IMR-90 (cell line): ENCODE results near the gene PNKP. TPM values are rescaled to one million over a fixed set of nuclear protein-coding genes. Genes with fewer than 3 reads are reported as not detected.
A peak's percentile ranks its signal among the peaks of the same experiment; 100 is the strongest.

ENCODE experiments used
- ATAC-seq: fragments of 200-7000 bp; cut with Tn5 transposase; 2 replicates; pipeline ENCODE4 v1.9.1; 2020; ENCODE audit warnings: low read depth, mild to moderate bottlenecking, moderate library complexity
- BruUV-seq: library from RNA; stranded (reverse); fragments of 400-500 nt; replicated peaks from 2 replicates; lab custom pipeline; 2021; lab: Mats Ljungman, UMichigan
- CTCF ChIA-PET: fragments of 300-600 bp; formaldehyde crosslinking; extraction: SDS; loops from one replicate; lab custom pipeline; 2021; ENCODE audit warnings: antibody characterized with exemption; lab: Yijun Ruan, JAX
- POLR2A ChIA-PET: fragments of 300-600 bp; sonication (Branson Sonifier 250); formaldehyde crosslinking; loops from one replicate; lab custom pipeline; 2022; ENCODE audit warnings: antibody characterized with exemption; ENCODE audit not compliant: unreplicated experiment; lab: Charles Lee
- DNase-seq: peaks from one replicate; pipeline ENCODE4 v3.0.0; 2013
- H2AFZ ChIP-seq: replicated peaks from 2 replicates; pipeline ENCODE3; 2013; ENCODE audit warnings: low read length, mild to moderate bottlenecking; ENCODE audit not compliant: poor library complexity
- H2AK5ac ChIP-seq: 2 replicates; pipeline ENCODE4 v1.6.1; 2013; ENCODE audit warnings: low read depth, low read length, inconsistent platforms
- H2AK9ac ChIP-seq: replicated peaks from 2 replicates; pipeline ENCODE3; 2013; ENCODE audit warnings: mild to moderate bottlenecking, low read depth, low read length, moderate library complexity; ENCODE audit not compliant: poor library complexity
- H2BK120ac ChIP-seq: 2 replicates; pipeline ENCODE4 v1.6.1; 2013; ENCODE audit warnings: low read depth, low read length, inconsistent platforms
- H2BK15ac ChIP-seq: 3 replicates; pipeline ENCODE4 v1.6.1; 2013; ENCODE audit warnings: low read depth, low read length, inconsistent platforms
- H2BK20ac ChIP-seq: 2 replicates; pipeline ENCODE4 v1.6.1; 2013; ENCODE audit warnings: low read depth, mild to moderate bottlenecking, inconsistent platforms, low read length, moderate library complexity
- H2BK5ac ChIP-seq: 2 replicates; pipeline ENCODE4 v1.6.1; 2013; ENCODE audit warnings: mild to moderate bottlenecking, low read depth, low read length, inconsistent platforms; ENCODE audit not compliant: poor library complexity, severe bottlenecking
- H3K14ac ChIP-seq: replicated peaks from 2 replicates; pipeline ENCODE4 v1.6.1; 2013; ENCODE audit warnings: low read depth, low read length, inconsistent platforms
- H3K18ac ChIP-seq: 2 replicates; pipeline ENCODE4 v1.6.1; 2013; ENCODE audit warnings: low read depth, low read length, control low read depth
- H3K23ac ChIP-seq: 2 replicates; pipeline ENCODE4 v1.6.1; 2013; ENCODE audit warnings: low read depth, low read length, inconsistent platforms
- H3K27ac ChIP-seq: 2 replicates; pipeline ENCODE4 v1.5.1; 2013; ENCODE audit warnings: mild to moderate bottlenecking, control low read depth, low read length; ENCODE audit not compliant: insufficient read depth
- H3K27me3 ChIP-seq: 2 replicates; pipeline ENCODE4 v1.6.1; 2013; ENCODE audit warnings: low read length; ENCODE audit not compliant: control insufficient read depth, insufficient read depth
- H3K36me3 ChIP-seq: 2 replicates; pipeline ENCODE4 v1.6.1; 2013; ENCODE audit warnings: low read length, mixed read lengths; ENCODE audit not compliant: control insufficient read depth, insufficient read depth
- H3K4ac ChIP-seq: 2 replicates; pipeline ENCODE4 v1.6.1; 2013; ENCODE audit warnings: low read depth, low read length, inconsistent platforms
- H3K4me1 ChIP-seq: 2 replicates; pipeline ENCODE4 v1.6.1; 2013; ENCODE audit warnings: low read length, mixed read lengths; ENCODE audit not compliant: control insufficient read depth, insufficient read depth
- H3K4me2 ChIP-seq: 2 replicates; pipeline ENCODE4 v1.6.1; 2013; ENCODE audit warnings: low read depth, mild to moderate bottlenecking, control low read depth, low read length, moderate library complexity
- H3K4me3 ChIP-seq: 2 replicates; pipeline ENCODE4 v1.5.1; 2013; ENCODE audit warnings: low read depth, mild to moderate bottlenecking, control low read depth, low read length, moderate library complexity; ENCODE audit not compliant: insufficient read depth
- H3K56ac ChIP-seq: 2 replicates; pipeline ENCODE4 v1.6.1; 2013; ENCODE audit warnings: low read length, inconsistent platforms; ENCODE audit not compliant: insufficient read depth; ENCODE audit errors: extremely low read depth
- H3K79me1 ChIP-seq, 2 experiments: 2 replicates each; pipeline ENCODE4 v1.6.1; 2013; ENCODE audit warnings: low read length in 2 of 2, inconsistent platforms in 1 of 2, low read depth in 1 of 2
- H3K9ac ChIP-seq: 2 replicates; pipeline ENCODE4 v1.6.1; 2013; ENCODE audit warnings: low read depth, low read length, control low read depth
- H3K9me1 ChIP-seq: 2 replicates; pipeline ENCODE4 v1.6.1; 2013; ENCODE audit warnings: low read length, inconsistent platforms; ENCODE audit not compliant: insufficient read depth
- H3K9me3 ChIP-seq: 2 replicates; pipeline ENCODE4 v1.6.1; 2013; ENCODE audit warnings: low read length; ENCODE audit not compliant: control insufficient read depth, insufficient read depth
- H4K20me1 ChIP-seq: 2 replicates; pipeline ENCODE4 v1.6.1; 2013; ENCODE audit warnings: low read length, inconsistent platforms; ENCODE audit not compliant: insufficient read depth
- H4K5ac ChIP-seq: 2 replicates; pipeline ENCODE4 v1.6.1; 2013; ENCODE audit warnings: mild to moderate bottlenecking, low read depth, low read length, control low read depth
- H4K8ac ChIP-seq, 2 experiments: 2 replicates each; pipeline ENCODE4 v1.6.1; 2013; ENCODE audit warnings: low read depth in 2 of 2, low read length in 2 of 2, control low read depth in 1 of 2, inconsistent platforms in 1 of 2
- H4K91ac ChIP-seq: 2 replicates; pipeline ENCODE4 v1.6.1; 2013; ENCODE audit warnings: low read depth, low read length, inconsistent platforms; ENCODE audit not compliant: insufficient read depth
- CEBPB ChIP-seq: IDR thresholded peaks from 2 replicates; pipeline ENCODE4 v1.6.1; 2012; ENCODE audit warnings: low read depth, low read length, improper control_type of control experiment
- MAZ ChIP-seq: IDR thresholded peaks from 2 replicates; pipeline ENCODE4 v1.6.1; 2012; ENCODE audit warnings: low read depth, mild to moderate bottlenecking, low read length, improper control_type of control experiment, moderate library complexity, borderline replicate concordance
- MXI1 ChIP-seq: IDR thresholded peaks from 2 replicates; pipeline ENCODE4 v1.6.1; 2012; ENCODE audit warnings: low read depth, mild to moderate bottlenecking, low read length, moderate library complexity, borderline replicate concordance
- POLR2A ChIP-seq: IDR thresholded peaks from 2 replicates; pipeline ENCODE4 v1.6.1; 2012; ENCODE audit warnings: mild to moderate bottlenecking, low read depth, low read length
- SMC3 ChIP-seq: fragments of 150-350 bp; IDR thresholded peaks from 2 replicates; pipeline ENCODE4 v1.6.1; 2016; ENCODE audit warnings: low read depth, mild to moderate bottlenecking, antibody characterized with exemption, low read length, moderate library complexity
- WGBS, 2 experiments: methylation state at CpG; one replicate each; pipeline versions ENCODE4 v1.1.5 to v1.1.7; 2013; ENCODE audit warnings: missing lambda C conversion rate in 2 of 2; ENCODE audit not compliant: insufficient read length in 1 of 2; ENCODE audit errors: extremely low coverage in 2 of 2; 5-methylcytosine and 5-hydroxymethylcytosine counted together
- dilution Hi-C: fragments of 300-500 bp; cut with HindIII; formaldehyde crosslinking; loops from one replicate; pipeline ENCODE4 v1.14.3; 2018; ENCODE audit warnings: low sequenced_read_pairs; ENCODE audit not compliant: unreplicated experiment
- in situ Hi-C: fragments of 300-500 bp; cut with MboI; formaldehyde crosslinking; loops from 3 replicates; pipeline ENCODE4 v1.14.3; 2019; ENCODE audit warnings: low sequenced_read_pairs, inconsistent platforms, mixed read lengths
- intact Hi-C: fragments of 100-400 bp; cut with micrococcal nuclease; formaldehyde crosslinking; loops from 2 replicates; pipeline ENCODE4 v1.10.0; 2022
- polyA plus RNA-seq, 3 experiments: library from polyadenylated mRNA; depleted of rRNA; stranded (reverse); fragments of >200 nt; gene quantifications; 2 replicates each; pipeline ENCODE4 v1.2.3, GENCODE V29; 2012; ENCODE audit warnings: low replicate concordance in 1 of 3
- total RNA-seq: library from RNA; depleted of rRNA; stranded (reverse); fragments of >200 nt; gene quantifications from 2 replicates; pipeline ENCODE4 v1.2.3, GENCODE V29; 2012

PNKP gene
- total and polyA plus RNA-seq, 2 of the 4 experiments (the other 2 are of a cell fraction): 14.2 to 25.0 TPM

DNA sequence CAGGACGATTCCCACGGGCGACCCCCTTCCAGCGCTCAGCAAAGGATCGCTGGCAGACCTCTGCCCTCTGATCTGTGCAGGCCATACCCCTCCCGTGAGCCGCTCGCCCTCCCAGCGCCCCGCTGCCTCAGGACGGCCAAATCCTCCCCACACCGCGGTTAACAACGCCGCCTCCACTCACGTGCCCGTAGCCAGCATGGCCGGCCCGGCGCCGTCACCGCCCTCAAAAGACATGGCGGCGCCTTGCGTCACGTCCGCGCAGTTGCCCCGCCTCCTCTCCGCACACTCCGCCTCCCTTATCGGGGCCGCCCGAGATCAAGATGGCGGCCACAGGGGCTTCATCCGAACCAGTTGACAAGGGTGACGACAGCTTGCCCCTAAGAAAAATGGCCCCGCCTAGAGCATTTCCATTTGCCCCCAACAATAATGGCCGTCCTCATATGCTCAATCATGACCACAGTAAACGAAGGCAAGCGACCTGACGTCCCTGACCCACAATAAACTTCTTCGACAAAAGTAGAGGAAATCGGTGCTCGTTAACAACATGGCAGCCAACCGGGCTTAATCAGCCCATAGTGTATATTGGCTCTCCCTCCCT is 9.1 kb upstream of the PNKP start (continued):
- TF ChIP-seq MAZ: peak; percentile 52; the same call in 1 of the 2 replicates
- peak; percentile 94 for TF ChIP-seq MXI1
- peak; percentile 88 for TF ChIP-seq CEBPB

DNA sequence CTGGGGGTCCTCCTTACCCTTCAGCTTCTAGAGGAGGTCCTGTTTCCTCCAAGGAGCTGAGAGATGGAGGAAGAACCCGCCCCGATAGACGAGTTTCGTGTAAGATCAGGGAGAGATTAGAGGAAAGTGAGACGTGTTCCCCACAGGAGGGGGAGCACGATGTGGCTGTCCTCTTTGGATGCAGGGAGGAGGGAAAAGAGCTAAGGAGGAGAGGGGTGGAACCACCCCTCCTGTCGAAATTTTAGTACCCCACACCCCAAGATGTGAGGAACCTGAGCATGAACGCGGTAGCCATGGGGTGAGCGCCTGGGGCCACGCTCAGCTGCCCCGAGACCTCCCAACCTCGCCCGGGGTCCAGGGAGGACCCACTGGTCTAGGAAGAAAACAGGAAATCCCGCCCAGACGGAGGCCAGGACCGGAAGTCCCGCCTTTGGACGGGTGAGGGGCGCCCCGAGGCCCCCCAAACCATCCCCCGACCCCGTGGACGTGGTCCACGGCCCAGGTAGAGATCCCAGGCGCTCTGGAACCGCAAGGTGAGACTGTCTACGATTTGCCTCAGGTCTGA is 8.6 kb upstream of the PNKP start:
- Histone ChIP-seq H2AFZ (peak overlapping the region; percentile 99), H3K18ac (peak overlapping the region; percentile 92), H3K56ac (peak overlapping the region; percentile 93), H4K5ac (peak overlapping the region; percentile 99), H3K4me2 (peak overlapping the region; percentile 99), H3K4ac (peak overlapping the region; percentile 98), H3K9me1 (peaks cover 10% of the 10 kb centered on the region), H3K79me1 (peaks cover 27 to 61% of the 10 kb centered on the region in 2 experiments), H3K27me3 (no peaks in the 10 kb centered on the region), H3K14ac (peak overlapping the region; percentile 99), H2BK120ac (peak overlapping the region; percentile 81), H3K23ac (peak overlapping the region; percentile 92; the same call in 1 of the 2 replicates), H4K20me1 (no peaks in the 10 kb centered on the region; the same call in 1 of the 2 replicates), H3K9ac (peak overlapping the region; percentile 97), H2BK15ac (peak overlapping the region; percentile 47; the same call in 1 of the 3 replicates), H3K27ac (peak overlapping the region; percentile 97), H3K9me3 (no peaks in the 10 kb centered on the region), H3K36me3 (peaks cover 17% of the 10 kb centered on the region; the same call in 1 of the 2 replicates), H4K91ac (peak overlapping the region; percentile 98), H2BK5ac (peak overlapping the region; percentile 96), H3K4me1 (peaks cover 7% of the 10 kb centered on the region), H2BK20ac (peak overlapping the region; percentile 21; the same call in 1 of the 2 replicates), H3K4me3 (peak overlapping the region; percentile 63), H2AK5ac (peak overlapping the region; percentile 97), H2AK9ac (peak overlapping the region; percentile 100), H4K8ac (peak overlapping the region; percentile 97 to 98)
- peak; percentile 24 for ATAC-seq
- TF ChIP-seq MXI1 (no peak), SMC3 (no peak), POLR2A (peak; percentile 50; the same call in 1 of the 2 replicates)
- dilution Hi-C loops: no loop called here
- ChIA-PET CTCF (no interaction called here), POLR2A (interaction anchor here (1.3 kb wide), 1 partner anchor 11 kb away, joined by 6 read pairs; no protein-coding TSS in a partner anchor)
- no TSS peak for BruUV-seq
- in situ Hi-C loops: no loop called here
- intact Hi-C loops: loop anchor here (5.0 kb wide), 1 partner anchor 151 kb away; the partner anchor contains the start of genes VRK3 and ZNF473
- DNase-seq: peak; percentile 29
- WGBS, 2 experiments: 0% methylated on average over 15 of the region's 28 CpGs; no CpG with 5 or more reads in 1 of the 2 experiments
